HCT116 (cell line): ENCODE measurements around the gene RAB4A. TPM values are rescaled to one million over a fixed set of nuclear protein-coding genes. Genes with fewer than 3 reads are reported as not detected.

Experiments used
- ATAC-seq: fragments of 200-7000 bp; cut with Tn5 transposase; 2 replicates; pipeline ENCODE4 v1.9.1; 2020; ENCODE audit warnings: mild to moderate bottlenecking, moderate library complexity
- BruUV-seq: library from RNA; stranded (reverse); fragments of 400-500 nt; replicated peaks from 2 replicates; lab custom pipeline; 2021; lab: Mats Ljungman, UMichigan
- CTCF ChIA-PET: fragments of 300-600 bp; sonication (Branson Sonifier 250); formaldehyde crosslinking; loops from one replicate; lab custom pipeline; 2021; ENCODE audit warnings: antibody characterized with exemption; lab: Charles Lee
- POLR2A ChIA-PET: fragments of 300-600, 350-600 bp; sonication (Branson Sonifier 250); formaldehyde crosslinking; loops from one replicate; lab custom pipeline; 2021; ENCODE audit warnings: antibody characterized with exemption; lab: Charles Lee
- RAD21 ChIA-PET, 2 experiments: fragments of 300-600 bp; sonication (Branson Sonifier 250); formaldehyde crosslinking; loops; one replicate each; lab custom pipeline; 2023; ENCODE audit warnings: low total read pairs in 2 of 2; ENCODE audit not compliant: uncharacterized antibody in 2 of 2, unreplicated experiment in 2 of 2, low non-redundant PET in 1 of 2; lab: Charles Lee
- DNase-seq: peaks from one replicate; pipeline ENCODE4 v3.0.0-alpha.2; 2010; ENCODE audit warnings: low read depth, low spot score
- H2AFZ ChIP-seq: fragments of 200-600 bp; shearing (Covaris generic), sonication (generic); 2 replicates; pipeline ENCODE4 v1.6.1; 2017; ENCODE audit warnings: low read depth, mixed run types, mixed read lengths, antibody characterized with exemption, low read length; ENCODE audit not compliant: poor library complexity, severe bottlenecking
- H3K27ac ChIP-seq: 2 replicates; pipeline ENCODE4 v1.5.1; 2012; ENCODE audit warnings: low read depth, low read length
- H3K27me3 ChIP-seq: fragments of 200-600 bp; sonication (generic); 2 replicates; pipeline ENCODE4 v1.6.1; 2016; ENCODE audit warnings: mixed run types, low read length, mixed read lengths; ENCODE audit not compliant: insufficient read depth
- H3K36me3 ChIP-seq, 2 experiments: fragments of 200-500 bp in 1 of 2; fragments of 200-600 bp in 1 of 2; sonication (Bioruptor generic) in 1 of 2; sonication (generic) in 1 of 2; 2 replicates each; pipeline versions ENCODE4 v1.5.1 to v1.6.1; 2014 to 2016; ENCODE audit warnings: low read length in 2 of 2, inconsistent platforms in 1 of 2, mixed read lengths in 1 of 2, mixed run types in 1 of 2; ENCODE audit not compliant: insufficient read depth in 2 of 2, control insufficient read depth in 1 of 2
- H3K4me1 ChIP-seq, 2 experiments: fragments of 200-600 bp in 1 of 2; sonication (generic) in 1 of 2; 2 replicates each; pipeline versions ENCODE4 v1.5.1 to v1.6.1; 2012 to 2017; ENCODE audit warnings: low read length in 2 of 2, inconsistent platforms in 1 of 2, mild to moderate bottlenecking in 1 of 2, mixed read lengths in 1 of 2, mixed run types in 1 of 2, moderate library complexity in 1 of 2; ENCODE audit not compliant: insufficient read depth in 2 of 2, control insufficient read depth in 1 of 2
- H3K4me2 ChIP-seq: fragments of 200-600 bp; sonication (generic); 2 replicates; pipeline ENCODE4 v1.6.1; 2017; ENCODE audit warnings: mixed run types, low read length, mixed read lengths
- H3K4me3 ChIP-seq, 2 experiments: fragments of 200-600 bp in 1 of 2; sonication (generic) in 1 of 2; replicated peaks in 1 of 2; 2 replicates each; pipeline ENCODE4 v1.5.1; 2011 to 2016; ENCODE audit warnings: low read length in 2 of 2, control low read depth in 1 of 2, low read depth in 1 of 2, mild to moderate bottlenecking in 1 of 2, mixed read lengths in 1 of 2, mixed run types in 1 of 2
- H3K79me2 ChIP-seq: fragments of 200-600 bp; sonication (generic); 2 replicates; pipeline ENCODE4 v1.6.1; 2017; ENCODE audit warnings: mild to moderate bottlenecking, mixed run types, low read length, moderate library complexity, mixed read lengths; ENCODE audit not compliant: insufficient read depth
- H3K9ac ChIP-seq: fragments of 200-600 bp; sonication (generic); 2 replicates; pipeline ENCODE4 v1.6.1; 2016; ENCODE audit warnings: low read length, mixed read lengths
- H3K9me2 ChIP-seq: fragments of 200-600 bp; sonication (generic), shearing (Covaris generic); 2 replicates; pipeline ENCODE4 v1.6.1; 2017; ENCODE audit warnings: mixed run types, mild to moderate bottlenecking, moderate library complexity; ENCODE audit not compliant: insufficient read depth
- H3K9me3 ChIP-seq, 2 experiments: fragments of 200-500 bp in 1 of 2; fragments of 200-600 bp in 1 of 2; sonication (Bioruptor generic) in 1 of 2; sonication (generic) in 1 of 2; 2 replicates each; pipeline ENCODE4 v1.6.1; 2014 to 2017; ENCODE audit warnings: low read length in 2 of 2, mixed read lengths in 2 of 2, inconsistent platforms in 1 of 2, low read depth in 1 of 2, mild to moderate bottlenecking in 1 of 2, mixed run types in 1 of 2, moderate library complexity in 1 of 2; ENCODE audit not compliant: control insufficient read depth in 1 of 2, insufficient read depth in 1 of 2
- H4K20me1 ChIP-seq: fragments of 200-600 bp; sonication (generic), shearing (Covaris generic); 2 replicates; pipeline ENCODE4 v1.6.1; 2017; ENCODE audit warnings: mixed run types, mild to moderate bottlenecking, moderate library complexity; ENCODE audit not compliant: insufficient read depth
- CEBPB ChIP-seq: IDR thresholded peaks from 2 replicates; pipeline ENCODE4 v1.6.1; 2012; ENCODE audit warnings: low read depth
- ELF1 ChIP-seq: IDR thresholded peaks from 2 replicates; pipeline ENCODE4 v1.6.1; 2012; ENCODE audit warnings: low read depth, borderline replicate concordance
- JUND ChIP-seq: IDR thresholded peaks from 2 replicates; pipeline ENCODE4 v1.6.1; 2012
- POLR2A ChIP-seq: IDR thresholded peaks from 2 replicates; pipeline ENCODE4 v1.7.0; 2011; ENCODE audit warnings: borderline replicate concordance; ENCODE audit not compliant: insufficient read depth, insufficient read length; ENCODE audit errors: extremely low read depth
- REST ChIP-seq: IDR thresholded peaks from 2 replicates; pipeline ENCODE4 v1.6.1; 2012; ENCODE audit warnings: low read depth
- SIN3A ChIP-seq: IDR thresholded peaks from 2 replicates; pipeline ENCODE4 v1.6.1; 2012; ENCODE audit warnings: low read depth
- TCF7L2 ChIP-seq: IDR thresholded peaks from 2 replicates; pipeline ENCODE4 v1.7.0; 2011; ENCODE audit warnings: borderline replicate concordance, inconsistent platforms; ENCODE audit not compliant: insufficient read depth, insufficient read length; ENCODE audit errors: extremely low read depth
- YY1 ChIP-seq: IDR thresholded peaks from 2 replicates; pipeline ENCODE4 v1.6.1; 2011; ENCODE audit warnings: low read length, low read depth, moderate library complexity, mild to moderate bottlenecking; ENCODE audit not compliant: insufficient replicate concordance; ENCODE audit errors: extremely low read depth
- ZFX ChIP-seq: fragments of 450-650 bp; IDR thresholded peaks from 2 replicates; pipeline ENCODE4 v1.6.1; 2017
- intact Hi-C: fragments of 100-400 bp; cut with micrococcal nuclease; formaldehyde crosslinking; loops from 2 replicates; pipeline ENCODE4 v1.10.0; 2022
- total RNA-seq: library from RNA; stranded (reverse); gene quantifications from one replicate; pipeline ENCODE4 v1.2.1, GENCODE V29; 2021; ENCODE audit not compliant: unreplicated experiment
- TF ChIP-seq, protein P1 (sequence below): IDR thresholded peaks from 2 replicates; pipeline ENCODE4 v1.6.1; 2012

The RAB4A gene
- total RNA-seq, 1 experiment from 2014 or later: 101 TPM

DNA sequence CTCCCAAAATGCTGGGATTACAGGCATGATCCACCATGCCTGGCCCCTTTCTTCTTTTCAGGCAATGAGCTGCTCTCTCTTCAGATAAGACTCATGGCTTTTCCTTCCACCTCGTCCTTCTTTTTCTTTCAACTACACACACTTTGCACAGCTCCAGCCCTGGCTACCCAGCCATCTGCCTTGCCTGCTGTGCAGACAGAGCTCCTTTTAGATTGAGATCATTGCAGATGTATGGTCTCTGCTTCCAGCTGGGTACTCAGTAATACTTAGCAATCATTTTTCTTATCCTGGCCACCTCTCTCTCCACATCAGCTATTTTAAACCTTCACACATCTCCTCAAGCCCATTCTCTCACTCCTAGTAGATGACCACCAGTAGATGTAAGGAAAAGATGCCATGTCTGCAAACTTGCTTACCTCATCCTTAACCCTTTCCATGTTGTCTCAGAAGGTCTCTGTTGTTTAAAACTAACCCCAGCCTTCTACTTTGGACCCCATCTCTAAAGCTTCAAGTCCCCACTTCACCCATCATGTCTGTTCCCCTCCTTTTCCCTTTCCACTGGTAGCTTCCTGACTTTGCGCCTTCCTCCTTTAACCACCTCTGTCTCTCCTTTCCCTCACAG, 7.3 kb downstream of the RAB4A start:
- no peaks in the 10 kb centered on the region for H3K27me3 ChIP-seq
- H3K4me1 ChIP-seq: no peaks in the 10 kb centered on the region; a peak in 1 of 4 replicates

More for the DNA sequence above, 7.3 kb downstream of the RAB4A start:
- ATAC-seq (no peak), DNase-seq (no peak)
- intact Hi-C loops: no loop called here
- CTCF ChIA-PET: no interaction called here
- Histone ChIP-seq H3K27ac (no peak overlapping the region), H3K9me3 (no peaks in the 10 kb centered on the region), H2AFZ (no peak overlapping the region), H3K36me3 (no peaks in the 10 kb centered on the region), H4K20me1 (peaks cover 14% of the 10 kb centered on the region; the same call in 1 of the 2 replicates), H3K9ac (no peak overlapping the region), H3K4me3 (no peak overlapping the region), H3K9me2 (no peaks in the 10 kb centered on the region), H3K4me2 (no peak overlapping the region), H3K79me2 (peaks cover 96% of the 10 kb centered on the region)
- RAD21 ChIA-PET: no interaction called here
- no TSS peak for BruUV-seq
- TF ChIP-seq REST (no peak), ELF1 (no peak), JUND (no peak), SIN3A (no peak), CEBPB (no peak), ZFX (no peak), YY1 (no peak), POLR2A (no peak), TCF7L2 (no peak)
- TF ChIP-seq, protein P1, sequence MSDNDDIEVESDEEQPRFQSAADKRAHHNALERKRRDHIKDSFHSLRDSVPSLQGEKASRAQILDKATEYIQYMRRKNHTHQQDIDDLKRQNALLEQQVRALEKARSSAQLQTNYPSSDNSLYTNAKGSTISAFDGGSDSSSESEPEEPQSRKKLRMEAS: no peak
- POLR2A ChIA-PET: no interaction called here
